A375 (cell line): Measurements from ENCODE around the gene TPM2. TPM values are rescaled to one million over a fixed set of nuclear protein-coding genes. Genes with fewer than 3 reads are reported as not detected.

Experiments used
- small RNA-seq: library from RNA; depleted of rRNA; stranded (forward); fragments of <200 nt; gene quantifications from one replicate; pipeline ENCODE3, GENCODE V24; 2014
- total RNA-seq: library from RNA; depleted of rRNA; stranded (reverse); fragments of >200 nt; shearing (Covaris generic); gene quantifications from 2 replicates; pipeline ENCODE4 v1.2.3, GENCODE V29; 2014; rRNA removed

TPM2 gene
- total RNA-seq: 435 and 454 TPM in 2 replicates

GRCh38 chr9:35689542-35690293, at the start of gene TPM2:
Gene TPM2 (minus strand): TSS chr9:35689925. CDS start chr9:35689817, 108 bp downstream.

GRCh38 chr9:35732185-35732799, 42.6 kb upstream of the TPM2 start, which contains the start of the genes CREB3 and TLN1:
Gene CREB3 (plus strand): TSS chr9:35732666. CDS start chr9:35732773, 107 bp downstream.
Gene TLN1 (minus strand): TSS chr9:35732195. CDS start chr9:35725694, 6,501 bp downstream.

GRCh38 chr9:35673132-35674024, 16.3 kb downstream of the TPM2 start, which contains the start of gene CA9:
Gene CA9 (plus strand): TSS chr9:35673928. CDS start chr9:35673960, 32 bp downstream.

GRCh38 chr9:35664531-35665470, 24.9 kb downstream of the TPM2 start, which contains the start of gene ARHGEF39:
Gene ARHGEF39 (minus strand): TSS chr9:35665195. CDS start chr9:35665169, 26 bp downstream.

GRCh38 chr9:35658137-35658967, 31.4 kb downstream of the TPM2 start, which contains the start of gene CCDC107:
Gene CCDC107 (plus strand): TSS chr9:35658292. CDS start chr9:35658380, 88 bp downstream.

GRCh38 chr9:35657546-35658136, 32.1 kb downstream of the TPM2 start, which contains the start of gene RMRP:
Gene RMRP (minus strand): TSS chr9:35658019.

GRCh38 chr9:35650341-35651158, 39.2 kb downstream of the TPM2 start, which contains the start of gene SIT1:
Gene SIT1 (minus strand): TSS chr9:35650931. CDS start chr9:35650853, 78 bp downstream.

Small RNA genes lying within 50 kb of the gene (small RNA-seq; reads per million reads assigned to genes)
- gene MIR6853 (not detected), gene RMRP (not detected), gene RN7SL22P (not detected)

Other genes with a start within 250 kb of the TPM2 start
- 17.2 and 18.5 TPM in 2 replicates for gene RUSC2, start 199.8 kb downstream of the TPM2 start, total RNA-seq
- 8.5 and 8.9 TPM in 2 replicates for gene TESK1, start 84.7 kb downstream of the TPM2 start, total RNA-seq
- gene CD72, start 71.5 kb downstream of the TPM2 start, total RNA-seq: 1.3 TPM in 1 of 2 replicates, not detected in the other
- gene SIT1, start 39.0 kb downstream of the TPM2 start, total RNA-seq: not detected in 2 replicates
- 24,429 and 35,489 TPM in 2 replicates for gene RMRP, start 31.9 kb downstream of the TPM2 start, total RNA-seq
- 10.5 and 14.1 TPM in 2 replicates for gene CCDC107, start 31.6 kb downstream of the TPM2 start, total RNA-seq
- gene ARHGEF39, start 24.7 kb downstream of the TPM2 start, total RNA-seq: 5.9 and 6.6 TPM in 2 replicates
- gene CA9, start 16.0 kb downstream of the TPM2 start, total RNA-seq: 23.5 and 29.2 TPM in 2 replicates
- 168 and 176 TPM in 2 replicates for gene TLN1, start 42.3 kb upstream of the TPM2 start, total RNA-seq
- gene CREB3, start 42.7 kb upstream of the TPM2 start, total RNA-seq: 37.5 and 41.9 TPM in 2 replicates
- gene GBA2, start 59.3 kb upstream of the TPM2 start, total RNA-seq: 49.6 and 50.5 TPM in 2 replicates
- 20.3 and 20.9 TPM in 2 replicates for gene RGP1, start 59.4 kb upstream of the TPM2 start, total RNA-seq
- not detected in 2 replicates for gene MSMP, start 64.4 kb upstream of the TPM2 start, total RNA-seq
- 2.0 and 5.1 TPM in 2 replicates for gene NPR2, start 101.7 kb upstream of the TPM2 start, total RNA-seq
- 1.2 and 3.7 TPM in 2 replicates for gene SPAG8, start 122.3 kb upstream of the TPM2 start, total RNA-seq
- 95.7 and 102 TPM in 2 replicates for gene HINT2, start 125.1 kb upstream of the TPM2 start, total RNA-seq
- gene FAM221B, start 138.8 kb upstream of the TPM2 start, total RNA-seq: not detected in 2 replicates
- 1.5 and 1.7 TPM in 2 replicates for gene TMEM8B, start 139.3 kb upstream of the TPM2 start, total RNA-seq
- not detected in 2 replicates for gene OR13J1, start 180.5 kb upstream of the TPM2 start, total RNA-seq
- gene HRCT1, start 216.3 kb upstream of the TPM2 start, total RNA-seq: 7.3 and 10.7 TPM in 2 replicates
- gene SPAAR, start 219.6 kb upstream of the TPM2 start, total RNA-seq: 0.60 TPM in 1 of 2 replicates, not detected in the other